ENCODE data around the gene NKX3-2.

The NKX3-2 gene

DNA sequence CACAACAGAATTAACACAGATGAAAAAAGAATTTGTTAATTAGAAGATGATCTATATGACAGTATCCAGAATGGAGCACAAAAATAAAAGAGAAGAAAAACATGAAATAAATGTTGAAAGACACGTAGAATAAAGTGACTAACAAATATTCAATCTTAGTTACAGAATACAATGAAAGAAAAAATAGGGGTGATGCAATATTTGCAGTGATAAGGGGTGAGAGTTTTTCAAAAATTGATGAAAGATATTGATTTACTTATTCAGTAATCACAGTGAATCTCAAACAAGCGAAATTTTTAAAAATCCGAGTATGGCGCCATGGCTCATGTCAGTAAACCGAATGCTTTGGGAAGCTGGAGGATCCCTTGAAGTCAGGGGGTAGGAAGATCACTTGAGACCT lies 39.9 kb downstream of the NKX3-2 start:
- no peak for DNase-seq (ENCODE audit: low read depth)

DNA sequence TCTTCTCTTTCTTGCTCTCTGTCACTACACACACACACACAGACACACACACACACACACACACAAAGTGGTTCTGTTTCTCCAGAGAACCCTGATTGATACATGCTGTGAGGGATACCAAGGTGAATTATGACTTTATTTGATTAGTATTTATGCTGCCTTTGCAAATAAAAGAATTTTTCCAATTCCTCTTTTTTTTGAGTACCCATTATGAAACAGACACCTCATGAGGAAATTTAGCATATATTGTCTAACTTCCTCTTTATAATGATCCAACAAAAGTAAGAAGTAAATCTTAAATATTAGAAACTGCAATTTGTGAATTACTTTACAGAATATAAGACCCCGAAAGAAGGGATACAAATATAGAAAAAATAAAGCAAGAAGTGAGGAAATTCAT lies 45.8 kb downstream of the NKX3-2 start:
- no peak for DNase-seq (ENCODE audit: low read depth)

DNA sequence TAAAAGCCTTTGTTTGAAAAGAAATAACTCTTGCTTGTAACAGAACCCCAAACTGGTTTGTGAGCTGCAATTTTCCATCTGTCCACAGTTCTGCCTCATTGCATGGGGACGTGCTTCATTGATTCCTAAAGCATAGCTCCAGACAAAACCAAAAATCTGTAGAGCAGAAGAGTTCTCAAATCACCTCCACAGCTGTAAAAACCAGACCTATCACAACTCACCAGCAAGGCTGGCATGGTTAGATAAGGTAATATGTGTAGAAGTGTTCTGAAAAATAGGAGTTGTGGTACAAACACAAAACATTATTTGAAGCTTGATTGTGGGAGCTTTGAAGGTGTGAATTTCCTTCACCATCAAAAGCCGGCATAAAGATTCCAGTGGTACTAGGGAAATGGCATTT lies 47.7 kb downstream of the NKX3-2 start:
- DNase-seq (ENCODE audit: low read depth): no peak

DNA sequence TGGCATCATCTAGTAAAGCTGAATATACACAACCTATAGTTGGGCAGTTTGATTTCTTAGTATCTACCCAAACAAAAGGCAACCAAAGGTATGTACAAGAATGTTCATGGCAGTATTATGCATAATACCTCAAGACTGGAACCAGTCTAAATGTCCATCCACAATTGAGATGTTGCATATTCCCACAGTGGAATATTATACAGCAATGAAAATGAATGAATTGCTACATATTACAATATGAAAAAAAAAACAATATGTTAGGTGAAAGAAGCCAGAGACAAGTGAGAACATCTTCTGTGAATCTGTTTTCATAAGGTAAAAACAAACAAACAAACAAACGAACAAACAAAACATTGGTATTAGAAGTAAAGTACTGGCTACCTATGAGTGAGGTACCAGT lies 48.6 kb downstream of the NKX3-2 start:
- no peak for DNase-seq (ENCODE audit: low read depth)

DNA sequence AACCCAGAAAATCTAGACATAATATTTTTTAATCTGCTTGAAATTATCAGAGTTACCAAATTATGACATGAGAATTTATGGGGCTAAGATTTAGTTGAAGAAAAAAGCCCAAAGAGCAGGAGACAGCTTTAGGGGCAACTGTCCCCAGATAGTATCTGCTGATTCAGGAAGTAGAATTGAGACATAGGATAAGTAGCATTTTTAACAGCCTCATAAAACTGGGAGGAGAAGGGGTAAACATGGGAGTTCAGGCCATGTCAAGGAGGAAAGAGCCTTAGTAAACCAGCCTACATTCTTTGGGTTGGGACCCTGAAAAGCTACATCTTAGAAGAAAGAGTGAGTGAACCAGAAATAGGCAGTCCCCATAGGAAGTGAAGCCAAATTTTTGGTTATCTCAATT lies 50.5 kb downstream of the NKX3-2 start:
- no peak for DNase-seq (ENCODE audit: low read depth)

DNA sequence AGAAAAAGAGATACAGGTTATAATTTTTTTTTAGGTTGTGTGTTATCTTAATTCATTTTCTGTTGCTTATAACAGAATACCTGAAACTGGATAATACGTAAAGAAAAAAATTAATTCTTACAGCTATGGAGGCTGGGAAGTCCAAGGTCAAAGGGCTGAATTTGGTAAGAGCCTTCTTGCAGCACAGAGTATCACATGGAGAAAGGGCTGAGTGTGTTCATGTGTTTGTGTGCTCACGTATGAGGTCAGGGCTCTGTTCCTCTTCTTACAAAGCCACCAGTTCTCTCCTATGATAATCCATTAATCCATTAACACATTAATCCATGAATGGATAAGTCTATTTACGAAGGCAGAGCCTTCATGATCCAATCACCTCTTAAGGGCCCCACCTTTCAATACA lies 51.6 kb downstream of the NKX3-2 start:
- DNase-seq (ENCODE audit: low read depth): no peak

Measured in non-pigmented ciliary epithelial cell (primary cell).